ENCODE results near the gene APOC1.

APOC1 gene

GRCh38 chr19:44927746-44928145 is 13.3 kb downstream of the APOC1 start:
- H3K27ac ChIP-seq, result no peak overlapping the region
- TF ChIP-seq CTCF (conservative IDR thresholded peaks at IDR 0.05), result no peak

GRCh38 chr19:44930088-44930487 is 15.7 kb downstream of the APOC1 start:
- TF ChIP-seq CTCF (conservative IDR thresholded peaks at IDR 0.05), result no peak

GRCh38 chr19:44931541-44931940 is 17.1 kb downstream of the APOC1 start:
- TF ChIP-seq CTCF (conservative IDR thresholded peaks at IDR 0.05), result no peak
- no peak overlapping the region for H3K27ac ChIP-seq

More at GRCh38 chr19:44930088-44930487, 15.7 kb downstream of the APOC1 start:
- H3K27ac ChIP-seq, result no peak overlapping the region

- TF ChIP-seq CTCF (conservative IDR thresholded peaks at IDR 0.05), result no peak
- H3K27ac ChIP-seq, result no peak overlapping the region
Measured at GRCh38 chr19:44939668-44940067, 25.3 kb downstream of the APOC1 start.

GRCh38 chr19:44942067-44942571 is 27.7 kb downstream of the APOC1 start, which contains the start of gene APOC4:
TSS of gene APOC4 (plus strand) at chr19:44942237. CDS start at chr19:44942278, 41 bp downstream.
- no peak within 1 kb of the TSS for H3K27ac ChIP-seq
- no peak for TF ChIP-seq CTCF (conservative IDR thresholded peaks at IDR 0.05)

- H3K27ac ChIP-seq, result no peak overlapping the region
- no peak for TF ChIP-seq CTCF (conservative IDR thresholded peaks at IDR 0.05)
Measured at GRCh38 chr19:44943801-44944249, 29.4 kb downstream of the APOC1 start.

GRCh38 chr19:44947041-44947581 is 32.7 kb downstream of the APOC1 start:
- no peak for TF ChIP-seq CTCF (conservative IDR thresholded peaks at IDR 0.05)
- no peak overlapping the region for H3K27ac ChIP-seq

All from VCaP (cell line).